MCF 10A (cell line): ENCODE measurements around the gene FBLIM1. TPM values are rescaled to one million over a fixed set of nuclear protein-coding genes. Genes with fewer than 3 reads are reported as not detected.

Source experiments
- BruUV-seq: library from RNA; stranded (reverse); fragments of 400-500 nt; replicated peaks from 2 replicates; lab custom pipeline; 2021; lab: Mats Ljungman, UMichigan
- CTCF ChIA-PET: fragments of 300-600 bp; sonication (Branson Sonifier 250); formaldehyde crosslinking; extraction: SDS; loops from one replicate; lab custom pipeline; 2021; ENCODE audit warnings: antibody characterized with exemption, inconsistent platforms; lab: Yijun Ruan, JAX
- POLR2A ChIA-PET: fragments of 300-600, 350-650 bp; sonication (Branson Sonifier 250); formaldehyde crosslinking; extraction: SDS; loops from one replicate; lab custom pipeline; 2020; ENCODE audit warnings: antibody characterized with exemption, inconsistent platforms; lab: Yijun Ruan, JAX
- DNase-seq: peaks from one replicate; pipeline ENCODE4 v3.0.0-alpha.2; 2018; ENCODE audit not compliant: unreplicated experiment
- H3K27ac Mint-ChIP-seq: one replicate; pipeline ENCODE4 v1.8.0; 2022; ENCODE audit warnings: mild to moderate bottlenecking, low read depth, mixed read lengths; ENCODE audit not compliant: unreplicated experiment
- H3K27me3 Mint-ChIP-seq: one replicate; pipeline ENCODE4 v1.8.0; 2022; ENCODE audit warnings: mixed read lengths; ENCODE audit not compliant: insufficient read depth, unreplicated experiment
- H3K36me3 Mint-ChIP-seq: one replicate; pipeline ENCODE4 v1.8.0; 2022; ENCODE audit warnings: mild to moderate bottlenecking, moderate library complexity, mixed read lengths; ENCODE audit not compliant: insufficient read depth, unreplicated experiment
- H3K4me1 Mint-ChIP-seq: one replicate; pipeline ENCODE4 v1.8.0; 2022; ENCODE audit warnings: mixed read lengths; ENCODE audit not compliant: insufficient read depth, unreplicated experiment
- H3K4me3 Mint-ChIP-seq: one replicate; pipeline ENCODE4 v1.8.0; 2022; ENCODE audit warnings: mild to moderate bottlenecking, moderate library complexity, mixed read lengths; ENCODE audit not compliant: unreplicated experiment
- H3K9me3 Mint-ChIP-seq: one replicate; pipeline ENCODE4 v1.8.0; 2022; ENCODE audit warnings: mixed read lengths; ENCODE audit not compliant: unreplicated experiment
- intact Hi-C: fragments of 100-400 bp; cut with micrococcal nuclease; formaldehyde crosslinking; loops from 2 replicates; pipeline ENCODE4 v1.14.1; 2022
- total RNA-seq: library from RNA; stranded (reverse); gene quantifications from 2 replicates; pipeline ENCODE4 v1.2.3, GENCODE V29; 2022
- TF ChIP-seq, protein P1 (sequence below): fragments of 200-600 bp; IDR thresholded peaks from one replicate; pipeline ENCODE4 v1.8.0; 2022; ENCODE audit warnings: antibody characterized with exemption, mild to moderate bottlenecking; ENCODE audit not compliant: unreplicated experiment

The FBLIM1 gene
- total RNA-seq, 1 experiment from 2014 or later: 101 TPM

DNA sequence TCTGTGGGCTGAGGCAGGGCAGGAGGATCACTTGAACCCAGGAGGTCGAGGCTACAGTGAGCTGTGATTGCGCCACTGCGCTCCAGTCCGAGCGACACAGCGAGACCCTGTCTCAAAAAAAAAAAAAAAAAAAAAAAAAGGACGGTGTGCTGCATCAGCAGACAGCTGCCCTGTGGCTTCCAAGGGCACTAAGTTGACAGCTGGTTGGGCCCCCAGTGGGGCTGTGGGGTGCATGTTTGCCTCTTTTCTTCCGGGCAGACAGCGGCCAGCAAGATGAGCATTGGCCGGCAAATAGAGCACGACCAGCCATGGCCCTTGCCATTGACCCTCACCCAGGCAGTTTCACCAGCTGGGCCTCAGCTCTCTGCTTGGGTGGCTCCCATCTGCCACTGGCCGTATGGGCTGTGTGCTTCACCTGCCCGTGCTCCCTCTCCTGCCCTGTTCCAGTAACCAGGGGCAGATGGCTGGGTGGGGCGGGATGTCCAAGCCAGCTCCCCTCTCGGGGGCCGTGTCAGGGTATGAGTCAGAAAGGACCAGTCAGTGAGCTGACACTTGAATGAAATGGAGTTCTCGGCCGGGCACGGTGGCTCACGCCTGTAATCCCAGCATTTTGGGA lies 34.9 kb upstream of the FBLIM1 start:
- POLR2A ChIA-PET: interaction anchor here (1.2 kb wide), 1 partner anchor 26 kb away, joined by 3 read pairs; no protein-coding TSS in a partner anchor
- BruUV-seq: no TSS peak
- no peak for DNase-seq
- peaks cover 60% of the 10 kb centered on the region for H3K36me3 Mint-ChIP-seq
- no peaks in the 10 kb centered on the region for H3K9me3 Mint-ChIP-seq
- H3K4me1 Mint-ChIP-seq: no peaks in the 10 kb centered on the region
- intact Hi-C loops: no loop called here
- no peaks in the 10 kb centered on the region for H3K27me3 Mint-ChIP-seq
- no peak overlapping the region for H3K4me3 Mint-ChIP-seq
- no peak overlapping the region for H3K27ac Mint-ChIP-seq
- CTCF ChIA-PET: interaction anchor here (0.6 to 1.6 kb wide), 3 partner anchors 18 to 993 kb away, joined by 4 to 10 read pairs (median 4); no protein-coding TSS in a partner anchor
- TF ChIP-seq, protein P1, sequence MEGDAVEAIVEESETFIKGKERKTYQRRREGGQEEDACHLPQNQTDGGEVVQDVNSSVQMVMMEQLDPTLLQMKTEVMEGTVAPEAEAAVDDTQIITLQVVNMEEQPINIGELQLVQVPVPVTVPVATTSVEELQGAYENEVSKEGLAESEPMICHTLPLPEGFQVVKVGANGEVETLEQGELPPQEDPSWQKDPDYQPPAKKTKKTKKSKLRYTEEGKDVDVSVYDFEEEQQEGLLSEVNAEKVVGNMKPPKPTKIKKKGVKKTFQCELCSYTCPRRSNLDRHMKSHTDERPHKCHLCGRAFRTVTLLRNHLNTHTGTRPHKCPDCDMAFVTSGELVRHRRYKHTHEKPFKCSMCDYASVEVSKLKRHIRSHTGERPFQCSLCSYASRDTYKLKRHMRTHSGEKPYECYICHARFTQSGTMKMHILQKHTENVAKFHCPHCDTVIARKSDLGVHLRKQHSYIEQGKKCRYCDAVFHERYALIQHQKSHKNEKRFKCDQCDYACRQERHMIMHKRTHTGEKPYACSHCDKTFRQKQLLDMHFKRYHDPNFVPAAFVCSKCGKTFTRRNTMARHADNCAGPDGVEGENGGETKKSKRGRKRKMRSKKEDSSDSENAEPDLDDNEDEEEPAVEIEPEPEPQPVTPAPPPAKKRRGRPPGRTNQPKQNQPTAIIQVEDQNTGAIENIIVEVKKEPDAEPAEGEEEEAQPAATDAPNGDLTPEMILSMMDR: no peak

DNA sequence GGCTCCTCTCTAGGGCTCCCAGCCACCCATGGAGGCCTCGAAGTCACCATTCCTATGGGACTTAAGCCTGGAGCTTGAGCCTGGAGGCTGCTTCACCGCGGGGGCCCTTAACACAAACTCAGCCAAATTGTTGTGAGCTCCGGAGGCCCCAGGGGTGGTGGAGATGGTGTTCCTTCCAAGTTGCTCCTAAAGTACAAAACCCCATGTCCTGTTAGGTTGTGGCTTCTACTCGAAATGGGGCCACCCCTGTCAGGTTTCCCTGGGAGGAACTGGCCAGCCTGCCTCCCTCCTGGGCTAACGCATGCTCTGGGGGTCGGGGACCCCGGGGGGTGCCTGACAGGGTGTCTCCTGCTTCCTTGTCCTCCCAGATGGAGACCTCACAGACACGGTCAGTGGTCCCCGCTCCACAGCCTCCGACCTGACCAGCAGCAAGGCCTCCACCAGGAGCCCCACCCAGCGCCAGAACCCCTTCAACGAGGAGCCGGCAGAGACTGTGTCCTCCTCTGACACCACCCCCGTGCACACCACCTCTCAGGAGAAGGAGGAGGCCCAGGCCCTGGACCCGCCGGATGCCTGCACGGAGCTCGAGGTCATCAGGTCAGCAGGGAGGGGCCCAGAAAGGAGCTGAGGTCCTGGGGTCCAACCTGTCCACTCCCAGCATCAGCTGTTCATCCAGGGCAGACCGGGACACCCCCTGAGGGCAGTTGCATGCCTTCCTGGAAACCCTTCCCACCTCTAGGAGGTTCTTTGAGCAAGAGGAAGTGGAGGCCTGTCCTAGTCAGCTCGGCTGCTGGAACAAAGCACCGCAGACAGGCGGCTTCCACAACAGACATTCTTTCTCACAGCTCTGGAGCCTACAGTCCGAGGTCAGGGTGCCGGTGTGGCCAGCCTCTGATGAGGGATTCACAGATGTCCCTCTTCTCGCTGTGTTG lies 33.4 kb upstream of the FBLIM1 start:
- POLR2A ChIA-PET: no interaction called here
- H3K27me3 Mint-ChIP-seq: no peaks in the 10 kb centered on the region
- TF ChIP-seq, protein P1: no peak
- no peaks in the 10 kb centered on the region for H3K9me3 Mint-ChIP-seq
- H3K36me3 Mint-ChIP-seq: peaks cover 59% of the 10 kb centered on the region
- no peak overlapping the region for H3K4me3 Mint-ChIP-seq
- H3K4me1 Mint-ChIP-seq: no peaks in the 10 kb centered on the region
- BruUV-seq: no TSS peak
- no peak for DNase-seq
- H3K27ac Mint-ChIP-seq: no peak overlapping the region
- CTCF ChIA-PET: no interaction called here
- intact Hi-C loops: no loop called here

DNA sequence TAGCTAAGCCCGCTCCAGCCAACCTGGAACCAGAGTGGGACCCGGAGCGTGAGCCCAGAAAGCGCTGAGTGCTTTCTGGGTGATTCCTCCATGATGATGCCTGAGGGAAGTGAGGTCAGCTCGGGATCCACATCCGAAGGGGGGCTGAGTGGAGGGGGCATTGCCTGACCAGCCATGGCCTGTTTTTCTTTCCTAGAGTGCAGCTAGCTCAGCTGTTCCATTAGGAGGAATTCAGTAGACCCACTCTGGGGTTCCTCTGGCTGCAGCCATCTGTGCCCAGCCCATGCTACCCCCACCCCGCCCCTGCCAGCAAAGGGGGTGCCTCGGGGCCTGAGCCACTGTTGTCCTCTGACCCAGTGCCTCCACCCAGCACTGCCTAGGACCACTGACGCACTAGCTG lies 32.1 kb upstream of the FBLIM1 start:
- H3K27me3 Mint-ChIP-seq: no peaks in the 10 kb centered on the region
- no peaks in the 10 kb centered on the region for H3K4me1 Mint-ChIP-seq
- H3K36me3 Mint-ChIP-seq: peaks cover 66% of the 10 kb centered on the region
- no peak for DNase-seq
- no TSS peak for BruUV-seq
- no peak overlapping the region for H3K4me3 Mint-ChIP-seq
- TF ChIP-seq, protein P1: no peak
- H3K27ac Mint-ChIP-seq: no peak overlapping the region
- H3K9me3 Mint-ChIP-seq: no peaks in the 10 kb centered on the region
- CTCF ChIA-PET: interaction anchor here (1.1 kb wide), 1 partner anchor 15 kb away, joined by 3 read pairs; no protein-coding TSS in a partner anchor
- POLR2A ChIA-PET: no interaction called here
- intact Hi-C loops: no loop called here

- Mint-ChIP-seq H3K36me3 (peaks cover 66% of the 10 kb centered on the region), H3K4me3 (no peak overlapping the region), H3K9me3 (no peaks in the 10 kb centered on the region), H3K4me1 (no peaks in the 10 kb centered on the region), H3K27ac (no peak overlapping the region), H3K27me3 (no peaks in the 10 kb centered on the region)
- POLR2A ChIA-PET: no interaction called here
- DNase-seq: no peak
- TF ChIP-seq, protein P1: no peak
- BruUV-seq: no TSS peak
- CTCF ChIA-PET: interaction anchor here (0.6 to 1.1 kb wide), 4 partner anchors 13 to 282 kb away, joined by 3 to 5 read pairs (median 3); no protein-coding TSS in a partner anchor
- intact Hi-C loops: no loop called here
Measured at GRCh38 chr1:15727021-15727420, 31.6 kb upstream of the FBLIM1 start.
